ENCODE data around the gene PRPF8. TPM values are rescaled to one million over a fixed set of nuclear protein-coding genes. Genes with fewer than 3 reads are reported as not detected.

PRPF8 gene
- total and polyA plus RNA-seq, 2 of the 13 experiments (the other 11 are each of a cell fraction or from before 2014, with no cell fraction given) = 112 to 179 TPM

DNA sequence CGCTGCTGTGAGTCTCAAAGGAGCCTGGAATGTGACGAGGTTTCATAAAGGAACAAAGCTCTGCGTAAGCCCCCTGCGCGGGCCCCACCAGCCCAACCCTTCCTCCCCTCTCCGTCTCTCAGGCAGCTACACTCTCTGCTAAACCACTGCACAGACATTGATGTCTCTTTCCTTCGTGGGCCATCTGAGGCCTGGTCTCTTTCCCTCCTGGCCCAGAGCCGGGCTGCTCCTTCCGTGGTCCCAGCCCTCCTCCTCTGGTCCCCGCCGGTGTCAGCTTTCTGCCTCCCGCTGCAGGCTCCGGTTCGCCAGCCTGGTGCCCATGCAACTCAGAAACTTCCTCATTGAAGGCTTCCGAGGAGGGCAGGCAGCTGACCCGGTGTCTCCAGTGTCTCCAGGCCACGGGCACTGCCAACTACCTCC, 46.5 kb downstream of the PRPF8 start:
- TF ChIP-seq ZNF552 (CRISPR knock-in tag; IDR thresholded peaks at IDR 0.05; ENCODE audit: borderline replicate concordance) = no peak
- TF ChIP-seq, protein P1, sequence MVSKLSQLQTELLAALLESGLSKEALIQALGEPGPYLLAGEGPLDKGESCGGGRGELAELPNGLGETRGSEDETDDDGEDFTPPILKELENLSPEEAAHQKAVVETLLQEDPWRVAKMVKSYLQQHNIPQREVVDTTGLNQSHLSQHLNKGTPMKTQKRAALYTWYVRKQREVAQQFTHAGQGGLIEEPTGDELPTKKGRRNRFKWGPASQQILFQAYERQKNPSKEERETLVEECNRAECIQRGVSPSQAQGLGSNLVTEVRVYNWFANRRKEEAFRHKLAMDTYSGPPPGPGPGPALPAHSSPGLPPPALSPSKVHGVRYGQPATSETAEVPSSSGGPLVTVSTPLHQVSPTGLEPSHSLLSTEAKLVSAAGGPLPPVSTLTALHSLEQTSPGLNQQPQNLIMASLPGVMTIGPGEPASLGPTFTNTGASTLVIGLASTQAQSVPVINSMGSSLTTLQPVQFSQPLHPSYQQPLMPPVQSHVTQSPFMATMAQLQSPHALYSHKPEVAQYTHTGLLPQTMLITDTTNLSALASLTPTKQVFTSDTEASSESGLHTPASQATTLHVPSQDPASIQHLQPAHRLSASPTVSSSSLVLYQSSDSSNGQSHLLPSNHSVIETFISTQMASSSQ (IDR thresholded peaks at IDR 0.05; ENCODE audit: low read depth) = no peak
- TF ChIP-seq, protein P1 (CRISPR knock-in tag; IDR thresholded peaks at IDR 0.05; ENCODE audit: borderline replicate concordance) = no peak
- no peak for TF ChIP-seq ZNF749 (CRISPR knock-in tag; IDR thresholded peaks at IDR 0.05; ENCODE audit: borderline replicate concordance)
- TF ChIP-seq MATR3 (CRISPR knock-in tag; IDR thresholded peaks at IDR 0.05) = no peak
- TF ChIP-seq KMT2A (CRISPR knock-in tag; IDR thresholded peaks at IDR 0.05) = no peak
- no peak for TF ChIP-seq ZFP37 (CRISPR knock-in tag; IDR thresholded peaks at IDR 0.05; ENCODE audit: borderline replicate concordance)
- no peak for TF ChIP-seq ZNF235 (CRISPR knock-in tag; IDR thresholded peaks at IDR 0.05; ENCODE audit: borderline replicate concordance)
- no peak for TF ChIP-seq HHEX (CRISPR knock-in tag; IDR thresholded peaks at IDR 0.05)
- no peak for TF ChIP-seq E2F2 (CRISPR knock-in tag; IDR thresholded peaks at IDR 0.05; ENCODE audit: borderline replicate concordance)
- no peak for DNase-seq (ENCODE audit: low spot score)
- no peaks in the 10 kb centered on the region for H3K36me3 ChIP-seq (replicated peaks in 1 of 2; ENCODE audit: control insufficient read depth in 1 of 2, insufficient read depth in 2 of 2, low read length in 2 of 2)
- peak overlapping the region; percentile 9; the same call in 1 of the 2 replicates for H3K4me2 ChIP-seq (ENCODE audit: low read depth, low read length)
- POLR2A ChIA-PET = interaction anchor here (1.0 kb wide), 1 partner anchor 125 kb away, joined by 3 read pairs; no protein-coding TSS in a partner anchor
- H3K4me1 ChIP-seq (ENCODE audit: insufficient read depth, low read length) = peaks cover 37% of the 10 kb centered on the region
- H3K4me3 ChIP-seq (replicated peaks in 1 of 3; ENCODE audit: insufficient read depth in 1 of 3, low read depth in 2 of 3, low read length in 3 of 3) = no peak overlapping the region
- no peak overlapping the region for H2AFZ ChIP-seq (ENCODE audit: low read length)
- no peak overlapping the region for H3K27ac ChIP-seq (ENCODE audit: extremely low read length, insufficient read depth, low read length)
- intact Hi-C loops (cut with micrococcal nuclease; ENCODE audit: unreplicated experiment) (no loop called here), in situ Hi-C loops (cut with HindIII; ENCODE audit: extremely low pct_ligation_motif_present, low pct_unique_long_range_greater_than_20kb) (no loop called here)
- no peak for ATAC-seq
- CTCF ChIA-PET (ENCODE audit: low intra/inter-chr PET ratio, low total read pairs) = no interaction called here
- no TSS peak for BruUV-seq (replicated peaks)
- WGBS (ENCODE audit: low lambda C conversion rate) = 38% methylated on average over 16 of the region's 17 CpGs
- no peaks in the 10 kb centered on the region for H4K20me1 ChIP-seq (ENCODE audit: insufficient read depth, low read length)
- no peaks in the 10 kb centered on the region for H3K79me2 ChIP-seq (ENCODE audit: insufficient read depth, low read length)
- no peak overlapping the region for H3K9ac ChIP-seq (ENCODE audit: insufficient read depth, low read depth, low read length)
- no peak for FAIRE-seq
- H3K9me3 ChIP-seq (ENCODE audit: low read length) = no peaks in the 10 kb centered on the region
- H3K27me3 ChIP-seq (ENCODE audit: control insufficient read depth in 1 of 2, insufficient read depth in 2 of 2, low read length in 2 of 2) = peaks cover 5 to 44% of the 10 kb centered on the region in 2 experiments; a peak in 4 of 5 replicates
